NCI-H748 (cell line): ENCODE measurements around the gene THBS2.
"Not testable (repeated sequence)": the region's sequence is repeated elsewhere in the genome, so short reads cannot be mapped to it uniquely, and the experiment has no call there.

Experiments used
- DNase-seq: peaks from one replicate; lab custom pipeline; 2025; ENCODE audit not compliant: unreplicated experiment; lab: John Stamatoyannopoulos, UW

THBS2 gene

GRCh38 chr6:169273511-169273910 is 19.9 kb upstream of the THBS2 start:
- no peak for DNase-seq

- no peak for DNase-seq
Observed at GRCh38 chr6:169271877-169272216, 18.2 kb upstream of the THBS2 start.

GRCh38 chr6:169271158-169271876 is 17.7 kb upstream of the THBS2 start:
- no peak for DNase-seq

- not testable (repeated sequence) for DNase-seq
Observed at GRCh38 chr6:169270077-169270380, 16.4 kb upstream of the THBS2 start.

GRCh38 chr6:169269180-169270076 is 15.8 kb upstream of the THBS2 start:
- DNase-seq = no peak

- DNase-seq = no peak
Observed at GRCh38 chr6:169268276-169268675, 14.6 kb upstream of the THBS2 start.

- no peak for DNase-seq
Observed at GRCh38 chr6:169266746-169267591, 13.3 kb upstream of the THBS2 start.

GRCh38 chr6:169266261-169266660 is 12.6 kb upstream of the THBS2 start:
- DNase-seq = no peak

GRCh38 chr6:169265486-169266131 is 12.0 kb upstream of the THBS2 start:
- no peak for DNase-seq

- peak; percentile 69 for DNase-seq
Observed at GRCh38 chr6:169263836-169264608, 10.4 kb upstream of the THBS2 start.

GRCh38 chr6:169263374-169263773 is 9.7 kb upstream of the THBS2 start:
- DNase-seq = no peak

- not testable (repeated sequence) for DNase-seq
Observed at GRCh38 chr6:169262602-169263001, 9.0 kb upstream of the THBS2 start.

GRCh38 chr6:169256518-169256917 is 2.9 kb upstream of the THBS2 start:
- DNase-seq = no peak

- no peak for DNase-seq
Observed at GRCh38 chr6:169256061-169256460, 2.4 kb upstream of the THBS2 start.

- peak; percentile 13 for DNase-seq
Observed at GRCh38 chr6:169255643-169256042, 2.0 kb upstream of the THBS2 start.

GRCh38 chr6:169254456-169255316 is 1.0 kb upstream of the THBS2 start:
- DNase-seq = peak; percentile 54

- peak; percentile 63 for DNase-seq
Observed at GRCh38 chr6:169252505-169253189, 999 bp downstream of the THBS2 start.

GRCh38 chr6:169251822-169252504 is 1.7 kb downstream of the THBS2 start:
- DNase-seq = no peak
